GM18870 (cell line): ENCODE data around the gene PTPRB.

Experiments used
- ATAC-seq: cut with Tn5 transposase; IDR thresholded peaks from one replicate; pipeline ENCODE4 v1.9.1; 2021; ENCODE audit warnings: moderate library complexity; ENCODE audit not compliant: unreplicated experiment

Gene PTPRB

GRCh38 chr12:70637303-70638085, at the start of gene PTPRB:
TSS of gene PTPRB (minus strand) at chr12:70637429. CDS start at chr12:70637395, 34 bp downstream.
- ATAC-seq: no peak

GRCh38 chr12:70686907-70687306, 49.7 kb upstream of the PTPRB start:
- ATAC-seq: no peak

DNA sequence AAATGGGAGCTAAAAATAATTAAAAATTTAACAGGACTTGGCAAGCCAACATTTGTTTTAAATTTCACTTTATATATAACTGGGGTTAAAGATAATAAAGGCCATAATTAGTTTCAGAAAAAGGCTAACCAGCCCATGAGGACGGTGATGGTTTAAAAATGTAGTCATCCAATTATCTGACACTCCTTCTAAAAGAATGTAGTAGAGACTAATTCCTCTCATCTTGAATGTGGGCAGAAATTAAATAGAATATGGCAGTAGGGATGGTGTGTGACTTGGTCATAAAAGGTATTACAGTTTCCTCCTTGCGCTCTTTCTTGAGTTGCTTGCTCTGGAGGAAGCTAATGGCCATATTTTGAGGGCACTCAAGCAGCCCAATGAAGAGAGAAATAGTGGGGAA, 49.1 kb upstream of the PTPRB start:
- ATAC-seq: no peak

GRCh38 chr12:70683976-70684375, 46.7 kb upstream of the PTPRB start:
- ATAC-seq: no peak

DNA sequence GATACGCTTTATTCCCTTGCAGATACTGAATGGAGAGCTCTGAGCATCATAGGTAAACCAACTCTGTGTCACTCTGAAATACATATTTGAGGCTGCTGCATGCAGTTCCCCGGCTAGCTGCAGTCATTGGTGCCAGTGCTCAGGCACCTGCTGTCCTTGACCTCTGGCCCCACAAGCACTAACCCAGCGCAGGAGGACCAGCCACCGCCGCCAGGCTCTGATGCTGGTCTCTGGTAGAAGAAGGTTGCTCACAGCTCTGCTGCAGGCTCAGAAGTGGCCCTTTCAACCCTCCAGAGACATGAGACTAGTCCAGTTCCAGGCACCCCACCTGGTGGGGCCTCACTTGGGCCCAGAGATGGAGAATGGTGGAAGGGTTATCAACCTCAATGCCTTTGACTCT, 34.5 kb upstream of the PTPRB start:
- no peak for ATAC-seq

DNA sequence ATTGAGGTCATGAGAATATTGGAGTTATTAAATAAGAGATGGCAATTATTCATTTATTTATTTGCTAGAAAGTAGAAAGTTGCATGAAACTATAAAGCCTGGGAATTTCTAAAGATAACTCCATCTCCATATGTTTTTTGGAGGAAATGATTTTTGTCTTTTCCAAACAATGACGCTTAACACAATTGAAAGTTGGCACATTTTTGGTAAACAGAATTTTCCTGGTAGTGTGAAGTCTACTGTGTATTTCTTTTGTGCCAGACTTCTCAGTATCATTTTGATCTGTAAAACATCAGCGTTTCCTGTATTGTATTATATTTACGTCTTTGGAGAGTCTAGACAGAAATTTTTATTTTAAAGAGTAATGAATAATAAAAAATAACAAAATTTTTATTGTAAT, 33.7 kb upstream of the PTPRB start:
- ATAC-seq: no peak

- ATAC-seq: no peak
Measured at GRCh38 chr12:70667253-70667652, 30.0 kb upstream of the PTPRB start.

DNA sequence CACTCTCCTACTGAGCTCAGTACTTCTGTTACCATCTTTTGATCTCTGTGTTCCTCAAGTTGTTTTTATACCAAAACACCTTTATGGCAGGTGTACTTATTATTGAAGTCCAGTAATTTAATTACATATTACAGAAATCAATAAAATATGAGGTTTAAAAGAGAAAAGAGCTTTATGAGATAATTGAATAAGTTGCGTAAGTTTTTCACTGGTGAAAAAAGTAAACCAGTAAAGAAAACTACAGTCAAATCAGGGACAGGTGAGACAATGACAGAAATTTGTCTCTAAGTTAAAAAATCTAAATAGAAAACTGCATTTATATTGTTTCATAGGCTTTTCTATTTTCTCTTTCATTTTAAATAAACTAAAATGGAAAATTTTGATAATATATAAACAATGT, 29.1 kb upstream of the PTPRB start:
- ATAC-seq: no peak

DNA sequence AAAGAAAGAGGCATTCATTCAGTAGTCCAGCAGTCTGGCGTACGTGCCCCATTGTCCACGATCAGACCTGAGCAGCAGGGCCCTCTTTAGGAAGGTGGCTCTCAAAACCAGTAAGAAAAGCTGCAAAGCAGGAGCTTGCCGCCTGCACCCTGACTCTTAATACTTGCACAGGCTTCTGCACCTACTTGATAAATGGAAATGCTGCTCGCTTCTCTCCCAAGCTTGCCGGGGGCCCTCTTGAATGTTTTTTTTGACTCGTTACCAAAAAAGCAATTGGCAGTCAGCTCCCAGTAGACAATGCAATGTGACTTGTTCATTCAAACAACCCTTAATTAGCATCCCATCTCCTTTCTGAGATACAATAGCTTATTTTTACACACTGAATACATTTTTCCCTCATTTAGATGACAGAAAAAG, 27.2 kb upstream of the PTPRB start:
- ATAC-seq: no peak

- ATAC-seq: no peak
Measured at GRCh38 chr12:70663838-70664237, 26.6 kb upstream of the PTPRB start.

DNA sequence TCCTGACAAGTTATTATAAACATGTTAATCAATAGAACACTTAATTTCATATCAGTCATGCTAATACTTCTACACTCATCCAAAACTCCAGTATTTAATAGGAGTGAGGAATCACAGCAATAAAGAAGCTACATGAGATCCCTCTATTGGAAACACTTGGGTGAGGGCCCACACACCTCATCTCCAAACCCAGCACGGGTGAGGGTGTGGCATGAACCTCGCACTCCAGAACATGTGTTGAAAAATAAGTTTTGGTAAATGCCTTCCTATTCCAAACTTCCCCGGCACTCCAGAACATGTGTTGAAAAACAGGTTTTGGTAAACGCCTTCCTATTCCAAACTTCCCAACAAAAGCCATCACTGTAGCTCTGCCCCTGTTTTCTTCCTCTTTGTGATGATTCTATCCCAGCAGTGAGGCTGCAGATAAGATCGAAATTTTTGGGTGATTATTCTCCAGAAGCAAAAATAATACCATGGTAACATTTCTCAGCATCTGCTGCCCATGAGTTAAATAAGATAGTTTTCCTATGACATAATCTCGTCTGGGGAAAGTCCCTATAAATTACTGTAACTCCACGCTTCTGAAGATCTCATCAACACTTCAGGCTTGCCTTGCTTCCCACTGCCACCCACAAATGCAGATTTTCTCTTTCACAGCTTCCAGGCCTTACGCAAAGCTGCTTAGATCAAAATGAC, 24.4 kb upstream of the PTPRB start:
- no peak for ATAC-seq

GRCh38 chr12:70660620-70661219, 23.5 kb upstream of the PTPRB start:
- no peak for ATAC-seq

DNA sequence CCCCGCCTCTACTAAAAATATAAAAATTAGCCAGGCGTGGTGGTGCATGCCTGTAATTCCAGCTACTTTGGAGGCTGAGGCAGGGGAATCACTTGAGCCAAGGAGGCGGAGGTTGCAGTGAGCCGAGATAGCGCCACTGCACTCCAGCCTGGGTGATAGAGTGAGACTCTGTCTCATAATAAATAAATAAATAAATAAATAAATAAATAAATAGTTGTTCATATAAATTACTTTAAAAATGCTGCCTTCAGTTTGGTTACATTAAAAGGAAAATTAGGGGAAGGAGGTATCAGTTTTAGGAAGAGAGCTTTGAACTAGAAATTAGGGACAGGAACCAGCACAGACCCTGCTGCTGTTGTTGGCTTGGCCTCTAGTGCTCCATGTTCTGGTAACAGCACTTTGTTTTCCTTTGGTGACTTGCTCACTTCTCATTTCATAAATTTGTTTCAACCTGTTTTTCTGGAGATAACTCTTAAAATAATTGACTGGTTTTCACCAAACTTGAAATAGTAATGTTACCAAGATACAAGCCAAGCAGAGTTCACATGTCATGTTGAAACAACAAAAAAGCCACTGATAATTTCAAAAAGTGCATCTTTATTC, 22.9 kb upstream of the PTPRB start:
- no peak for ATAC-seq

DNA sequence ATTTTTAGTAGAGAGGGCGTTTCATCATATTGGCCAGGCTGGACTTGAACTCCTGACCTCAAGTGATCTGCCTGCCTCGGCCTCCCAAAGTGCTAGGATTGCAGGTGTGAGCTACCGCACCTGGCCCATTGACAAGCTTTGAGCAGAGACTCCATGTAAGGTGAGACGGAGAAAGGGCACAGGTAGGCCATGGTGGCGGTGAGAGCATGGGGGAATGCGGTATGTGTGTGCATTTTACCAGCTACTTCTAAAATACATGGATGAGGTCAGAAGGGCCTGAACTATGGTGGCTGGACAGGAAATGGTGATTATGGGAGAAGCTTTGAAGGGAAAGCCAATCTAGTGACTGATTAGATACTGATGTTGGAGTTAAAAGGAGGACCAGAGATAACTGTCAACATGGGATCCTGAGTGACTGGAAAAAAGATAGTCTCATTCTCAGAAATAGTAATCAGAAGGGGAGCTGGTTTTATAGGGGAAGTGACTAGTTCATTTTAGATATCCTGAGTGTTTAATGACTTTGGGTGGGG, 21.9 kb upstream of the PTPRB start:
- ATAC-seq: no peak

DNA sequence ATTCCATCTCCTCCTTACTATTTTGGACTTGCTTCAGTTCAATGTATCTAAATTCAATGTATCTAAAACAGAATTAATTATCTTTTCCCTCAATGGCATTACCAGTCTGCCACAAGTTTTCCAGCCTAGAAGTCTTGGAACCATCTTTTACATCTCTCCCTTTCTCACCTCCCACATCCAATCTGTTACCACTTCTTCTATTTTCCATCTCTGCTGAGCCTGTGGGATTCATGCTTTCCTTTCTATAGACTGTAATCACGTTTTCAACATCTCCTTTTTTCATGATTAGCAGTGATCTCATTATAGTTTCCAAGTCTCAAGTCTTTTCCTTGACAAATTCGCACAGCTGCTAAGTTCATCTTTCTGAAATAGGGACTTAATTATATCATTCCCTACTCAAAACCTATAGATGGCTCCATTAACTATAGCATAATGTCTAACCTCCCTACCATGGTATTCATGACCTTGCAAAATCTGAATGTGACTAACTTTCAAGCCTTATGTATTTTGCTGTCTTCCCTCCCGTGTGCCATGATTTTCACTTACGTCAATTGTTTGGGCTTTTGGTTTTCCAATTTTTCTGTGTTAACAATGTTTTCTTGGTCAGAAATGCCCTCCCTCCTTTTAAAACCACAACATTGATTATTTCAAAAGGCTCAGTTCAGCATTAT, 20.5 kb upstream of the PTPRB start:
- ATAC-seq: no peak

- ATAC-seq: no peak
Measured at GRCh38 chr12:70652451-70652850, 15.2 kb upstream of the PTPRB start.

DNA sequence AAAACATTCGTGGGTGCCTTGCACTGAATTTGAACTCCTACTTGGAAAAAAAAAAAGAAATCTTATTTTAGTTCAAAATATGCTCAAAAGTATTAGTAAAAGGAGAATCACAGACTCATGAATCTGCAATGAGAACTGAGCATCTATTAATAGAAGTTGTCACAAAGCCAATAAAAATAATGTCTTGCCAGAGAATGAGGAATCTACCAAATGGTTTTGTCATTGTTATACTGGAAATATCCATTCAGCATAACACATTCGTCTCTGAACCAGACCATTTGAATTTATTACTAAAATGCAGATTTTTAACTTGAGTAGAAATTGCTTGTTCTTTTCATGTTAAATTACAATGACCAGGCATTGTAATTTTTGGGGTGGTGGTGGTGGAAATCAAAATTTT, 11.6 kb upstream of the PTPRB start:
- ATAC-seq: no peak

- no peak for ATAC-seq
Measured at GRCh38 chr12:70648191-70648590, 11.0 kb upstream of the PTPRB start.

- no peak for ATAC-seq
Measured at GRCh38 chr12:70646850-70647249, 9.6 kb upstream of the PTPRB start.

GRCh38 chr12:70645494-70646317, 8.5 kb upstream of the PTPRB start:
- peak; percentile 81 for ATAC-seq
